Islet precursor cell (in vitro differentiated cells): ENCODE data around the gene KCND3.
"Not testable (repeated sequence)": the region's sequence is repeated elsewhere in the genome, so short reads cannot be mapped to it uniquely, and the experiment has no call there.

Experiments
- DNase-seq: peaks from one replicate; pipeline ENCODE4 v3.0.0-alpha.2; 2018

KCND3 gene

DNA sequence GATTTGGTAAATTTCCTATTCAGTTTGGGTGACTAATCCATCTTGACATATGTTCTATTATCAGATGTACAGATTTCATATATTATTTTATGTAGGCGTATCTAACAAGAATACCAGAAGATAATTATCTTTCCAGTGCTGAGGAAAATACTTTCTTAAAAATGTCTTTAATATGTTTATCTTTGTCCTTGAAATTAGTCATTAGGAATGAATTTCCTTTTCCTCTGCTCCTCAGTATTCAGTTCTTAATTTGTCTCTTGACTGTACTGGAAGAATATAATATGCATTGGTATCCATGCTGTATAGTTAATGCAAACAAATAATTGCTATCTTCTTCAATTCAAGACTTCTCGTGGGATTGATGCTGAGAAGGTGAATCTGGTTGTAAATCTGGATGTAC lies 227.1 kb downstream of the KCND3 start:
- no peak for DNase-seq

DNA sequence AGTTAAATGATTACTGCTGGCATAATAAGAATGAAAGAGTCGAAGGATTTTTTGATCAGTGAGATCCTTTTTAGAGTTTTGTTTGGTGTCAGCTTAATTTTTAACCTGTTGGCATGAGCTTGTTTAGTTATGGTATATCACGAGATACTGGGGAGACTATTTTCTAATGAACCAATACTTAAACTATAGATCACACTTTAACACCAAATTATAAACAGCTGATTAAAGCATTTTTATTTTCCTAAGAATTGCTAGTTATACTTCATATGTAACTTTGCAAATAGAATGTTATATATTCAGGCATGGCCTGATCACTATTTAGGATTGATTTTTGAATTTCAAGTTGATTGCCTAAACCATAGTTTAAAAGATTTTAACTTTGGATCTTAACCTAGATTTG lies 227.8 kb downstream of the KCND3 start:
- DNase-seq: no peak

DNA sequence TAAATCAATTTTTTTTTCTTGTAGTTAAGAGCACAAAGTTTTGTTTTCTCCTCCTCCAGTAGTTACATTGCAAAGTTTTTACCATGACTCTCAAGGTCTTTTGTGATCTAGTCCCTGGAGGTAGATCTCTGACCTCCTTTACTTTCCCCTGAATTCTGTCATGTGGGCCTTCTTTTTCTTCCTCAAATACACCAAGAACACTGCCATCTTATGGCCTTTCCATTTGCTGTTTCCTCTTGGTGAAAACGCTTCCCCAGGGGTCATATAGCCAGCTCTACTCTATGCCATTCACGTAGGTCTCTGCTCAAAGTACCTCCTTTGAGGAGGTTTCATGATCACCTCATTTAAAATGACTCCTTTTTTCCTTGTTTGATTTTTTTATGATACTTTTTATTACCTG lies 231.1 kb downstream of the KCND3 start:
- no peak for DNase-seq

DNA sequence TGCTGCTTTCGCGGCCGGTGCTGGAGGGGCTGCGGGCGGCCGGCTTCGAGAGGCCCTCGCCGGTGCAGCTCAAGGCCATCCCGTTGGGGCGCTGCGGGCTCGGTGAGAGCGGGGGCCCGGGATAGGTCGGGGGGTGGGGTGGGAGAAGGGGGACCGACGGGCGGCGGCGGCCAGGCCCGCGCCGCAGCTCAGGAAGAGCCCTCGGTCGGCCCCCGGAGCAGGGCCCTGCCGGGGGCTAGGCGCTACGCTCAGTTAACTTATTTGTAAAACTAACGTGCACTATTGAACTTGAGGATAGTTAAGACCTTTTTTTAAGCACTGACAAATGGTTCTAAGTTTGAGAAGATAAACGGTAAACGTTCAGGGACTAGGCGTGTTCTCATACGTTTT lies 233.3 kb downstream of the KCND3 start:
- no peak for DNase-seq

DNA sequence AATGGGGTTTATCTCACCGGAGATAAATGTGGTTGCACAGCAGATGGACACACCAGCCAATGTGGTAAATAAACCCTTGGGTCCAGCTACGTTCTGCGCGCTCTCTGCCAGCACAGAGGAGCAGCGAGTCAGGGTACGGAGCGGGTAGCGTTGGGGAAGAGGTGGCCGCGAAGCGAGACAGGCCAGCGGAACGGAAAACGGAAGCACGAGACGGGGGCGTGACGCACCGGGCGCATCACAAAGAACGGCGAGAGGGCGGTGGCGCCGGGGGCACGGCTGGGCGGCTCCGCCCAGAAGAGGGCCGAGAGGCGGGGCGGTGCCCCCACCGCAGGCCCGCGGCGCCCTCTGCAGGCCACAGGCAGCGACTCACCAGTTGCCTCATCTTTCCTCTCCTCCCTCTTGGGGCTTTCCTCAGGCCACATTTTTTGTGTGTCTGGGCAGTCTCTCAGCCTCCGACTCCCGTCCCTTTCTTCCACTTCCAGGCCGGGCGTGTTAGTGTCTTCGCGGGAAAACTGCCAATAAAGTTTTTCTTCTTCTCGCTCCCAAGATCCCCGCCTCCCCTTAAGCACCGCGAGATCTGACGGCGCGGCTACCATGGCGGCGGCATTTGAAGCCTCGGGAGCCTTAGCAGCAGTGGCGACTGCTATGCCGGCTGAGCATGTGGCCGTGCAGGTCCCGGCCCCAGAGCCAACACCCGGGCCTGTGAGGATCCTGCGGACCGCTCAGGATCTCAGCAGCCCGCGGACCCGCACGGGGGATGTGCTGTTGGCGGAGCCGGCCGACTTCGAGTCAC lies 233.9 kb downstream of the KCND3 start, which contains the start of gene DDX20:
TSS of gene DDX20 (plus strand) at position 571 of the 793 bp plus-strand sequence. CDS start at position 595, 24 bp downstream.
- peak; percentile 97 for DNase-seq

DNA sequence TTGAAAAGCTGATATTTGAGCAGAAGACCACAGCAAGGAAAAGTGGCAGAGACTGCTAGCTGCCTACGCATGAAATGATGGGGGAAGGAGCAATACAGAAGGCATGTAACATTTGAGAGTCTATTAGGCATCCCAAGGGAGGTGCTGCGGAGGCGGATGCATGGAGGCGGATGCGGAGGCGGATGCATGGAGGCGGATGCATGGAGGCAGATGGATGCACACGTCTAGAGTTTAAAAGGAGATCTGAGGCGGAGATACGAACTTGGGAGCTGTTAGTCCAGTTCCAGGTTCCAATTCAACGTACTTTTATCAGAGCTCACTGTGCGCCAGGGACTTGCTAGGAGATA lies 234.5 kb downstream of the KCND3 start:
- peak; percentile 81 for DNase-seq

DNA sequence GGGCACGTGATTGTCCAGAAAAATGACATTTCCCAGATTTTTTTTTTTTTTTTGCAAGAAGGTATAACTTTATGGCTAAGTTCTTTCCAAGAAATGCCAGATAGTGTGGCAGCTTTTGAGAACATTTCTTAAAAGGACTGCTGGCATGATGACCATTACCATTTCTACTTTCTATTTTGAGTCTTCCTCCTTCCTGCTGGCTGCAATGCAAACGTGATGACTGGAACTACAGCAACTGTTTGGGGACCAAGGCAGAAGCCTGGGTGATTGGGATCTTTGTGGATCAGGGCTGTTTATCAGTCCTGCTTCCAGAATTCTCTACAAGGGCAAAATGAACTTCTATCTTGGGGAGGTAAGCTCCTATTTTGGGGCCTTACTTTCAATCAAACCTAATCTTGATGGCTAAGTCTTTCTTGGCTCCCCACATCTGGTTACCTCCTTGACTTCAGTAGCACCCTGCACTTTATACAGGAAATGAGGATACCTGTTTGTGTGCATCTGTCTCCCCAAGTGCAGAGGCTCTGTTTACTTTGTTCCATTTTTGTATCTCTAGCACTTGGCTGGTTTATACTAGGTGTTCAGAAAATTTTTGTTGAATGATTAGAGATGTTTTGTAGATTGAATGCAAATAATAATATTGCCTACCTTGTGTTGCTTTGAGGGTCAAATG lies 237.4 kb downstream of the KCND3 start:
- DNase-seq: no peak

DNA sequence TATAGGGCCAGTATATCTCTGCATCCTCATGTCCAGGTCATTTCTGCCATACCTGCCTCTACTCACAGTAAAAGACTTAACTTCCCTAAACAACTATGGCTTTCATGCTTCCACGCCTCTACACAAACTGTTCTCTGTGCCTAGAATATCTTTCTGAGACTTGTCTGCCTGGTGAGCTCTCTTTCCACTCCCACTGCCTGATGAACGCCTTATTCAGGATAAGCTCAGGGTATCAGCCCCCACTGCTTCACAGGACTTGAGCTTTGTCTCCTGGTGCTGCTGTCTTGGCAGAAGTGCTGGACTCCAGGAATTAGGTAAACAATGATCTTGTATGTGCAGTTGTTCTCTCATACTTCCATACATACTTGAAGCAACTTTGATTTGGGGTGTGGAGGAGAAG lies 238.6 kb downstream of the KCND3 start:
- no peak for DNase-seq

DNA sequence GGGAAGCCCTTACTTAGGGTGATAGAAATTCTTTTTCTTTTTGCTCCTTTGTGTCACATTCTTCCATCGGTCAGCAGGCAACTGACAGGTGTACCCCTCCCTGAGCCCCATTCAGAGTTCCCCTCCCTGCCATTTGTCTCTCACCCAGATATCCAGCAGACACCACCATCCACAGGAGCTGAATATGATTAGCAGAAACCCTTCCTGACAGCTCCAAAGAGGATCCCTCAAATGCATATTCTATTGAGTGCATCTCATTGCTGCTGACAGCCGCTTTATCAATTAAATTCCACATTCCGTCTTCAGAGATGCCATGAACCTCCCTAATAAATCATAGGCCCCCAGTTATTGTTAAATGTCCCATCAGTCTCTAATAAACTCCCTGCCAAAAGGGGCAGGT lies 239.8 kb downstream of the KCND3 start:
- no peak for DNase-seq

DNA sequence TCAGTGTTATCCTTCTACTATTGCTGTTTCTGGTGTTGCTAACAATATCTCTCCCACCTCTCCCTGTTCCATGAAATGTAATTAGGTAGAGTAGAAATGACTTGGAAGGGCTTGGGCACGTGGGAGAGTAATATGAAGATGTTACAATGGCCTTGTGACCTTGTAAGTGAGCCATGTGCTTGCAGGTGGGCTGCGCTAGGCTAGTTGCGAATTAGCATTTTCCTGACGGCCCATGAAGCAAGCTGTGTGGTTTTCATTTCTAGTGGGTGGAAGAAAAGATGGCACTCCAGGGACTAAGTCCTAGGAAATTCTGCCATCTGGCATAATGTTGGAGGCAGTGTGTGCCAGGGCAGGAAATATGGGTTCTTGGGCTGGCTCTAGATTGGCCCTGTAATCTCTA lies 241.5 kb downstream of the KCND3 start:
- no peak for DNase-seq

DNA sequence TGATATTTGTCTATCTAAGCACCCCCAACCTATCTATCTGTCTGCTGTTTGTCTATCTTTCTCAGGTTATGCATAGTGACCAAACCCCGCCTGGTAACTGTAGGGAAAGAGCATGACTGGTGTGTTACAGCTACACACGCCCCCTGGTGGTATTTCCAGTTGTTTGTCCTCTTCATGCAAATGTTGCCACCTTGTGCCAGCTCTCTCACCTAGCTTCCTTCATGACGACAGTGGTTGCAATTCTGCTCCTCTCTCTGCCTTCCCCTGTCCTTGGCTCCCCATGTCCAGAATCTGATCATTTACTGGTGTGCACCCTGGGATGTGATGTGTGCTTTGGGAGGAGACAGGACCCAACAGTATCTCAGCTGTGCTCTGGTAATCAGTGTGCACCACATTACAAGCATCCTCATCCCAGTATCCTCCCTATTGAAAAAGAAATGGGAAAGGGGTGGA lies 242.2 kb downstream of the KCND3 start:
- peak; percentile 77 for DNase-seq

DNA sequence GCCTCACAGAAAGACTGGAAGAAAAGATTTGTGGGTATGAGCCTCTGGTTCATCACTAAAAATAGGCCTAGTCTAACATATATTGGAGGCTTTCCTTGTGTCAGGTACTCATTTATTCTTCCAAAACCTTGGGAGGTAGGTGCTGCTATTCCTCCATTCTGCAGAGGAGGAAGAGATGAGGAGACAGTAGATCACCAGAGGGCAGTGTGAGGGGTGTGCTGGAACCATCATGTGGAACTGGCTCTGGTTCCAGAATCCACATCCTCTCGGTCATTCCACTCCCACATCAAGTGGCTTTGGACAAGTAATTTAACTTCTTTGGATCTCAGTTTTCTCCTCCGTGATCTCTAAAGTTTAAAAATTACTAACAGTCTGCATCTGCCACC lies 242.9 kb downstream of the KCND3 start:
- DNase-seq: no peak

DNA sequence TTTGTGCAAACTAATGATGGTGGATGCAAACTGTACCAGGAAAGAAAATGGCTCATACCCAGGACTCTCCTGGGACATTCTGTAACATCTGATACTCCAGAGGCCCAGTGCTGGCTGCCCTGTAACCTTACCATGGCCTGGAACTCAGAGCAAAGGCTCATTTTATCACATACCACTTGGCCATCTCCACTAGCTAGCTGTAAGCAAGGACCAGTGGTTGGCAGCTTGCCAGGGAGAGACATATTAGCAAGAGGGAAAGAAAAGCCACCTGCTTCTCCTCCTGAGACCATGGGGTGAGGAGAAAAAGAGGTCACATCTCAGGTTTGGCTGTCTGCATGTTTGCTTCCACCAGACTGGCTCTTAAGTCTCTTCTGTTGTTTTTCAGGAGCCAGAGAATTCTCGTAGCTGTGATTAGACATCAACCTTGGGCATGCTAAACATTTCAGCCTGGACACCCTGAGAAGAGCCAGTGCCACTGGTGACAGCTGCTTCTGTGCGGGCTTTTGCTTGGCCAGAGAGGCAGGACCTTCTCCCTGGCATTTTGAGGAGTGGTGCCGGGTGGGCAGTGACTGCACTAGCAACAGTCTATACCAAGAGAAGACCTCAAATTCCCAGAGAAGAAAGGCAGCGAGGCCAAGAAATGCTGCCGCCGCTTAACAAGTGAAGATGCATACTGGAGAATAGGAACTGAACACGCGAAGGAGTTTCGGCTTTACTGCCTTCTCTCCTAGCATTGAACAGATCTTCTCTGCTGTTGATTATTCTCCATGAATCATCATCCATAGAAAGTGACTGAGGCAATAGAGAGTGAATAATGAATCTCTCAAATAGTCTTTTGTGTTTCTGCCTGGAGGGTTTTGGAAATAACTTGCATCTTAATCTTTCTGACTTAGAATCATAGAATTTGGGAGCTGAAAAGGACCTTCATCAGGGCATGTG lies 243.5 kb downstream of the KCND3 start:
- DNase-seq: no peak

DNA sequence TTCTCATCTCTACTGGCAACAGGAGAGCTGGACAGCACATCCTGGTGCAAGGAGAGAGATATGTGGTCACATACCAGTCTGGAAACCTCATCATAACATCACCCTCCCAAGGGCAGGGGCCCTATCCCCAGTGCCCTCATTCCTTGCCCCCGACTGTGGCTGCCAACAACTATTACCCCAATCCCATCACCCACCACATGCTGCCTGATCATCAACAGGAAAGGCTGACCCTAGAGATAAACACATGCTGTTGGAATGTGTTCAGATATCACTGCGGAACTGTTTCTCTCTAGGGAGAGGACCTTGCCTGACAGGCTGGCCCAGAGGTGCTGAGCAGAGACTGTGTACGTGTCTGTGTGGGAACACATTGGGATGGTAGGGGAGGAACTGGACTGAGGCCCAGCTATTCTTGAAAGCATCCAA lies 245.8 kb downstream of the KCND3 start:
- DNase-seq: no peak

DNA sequence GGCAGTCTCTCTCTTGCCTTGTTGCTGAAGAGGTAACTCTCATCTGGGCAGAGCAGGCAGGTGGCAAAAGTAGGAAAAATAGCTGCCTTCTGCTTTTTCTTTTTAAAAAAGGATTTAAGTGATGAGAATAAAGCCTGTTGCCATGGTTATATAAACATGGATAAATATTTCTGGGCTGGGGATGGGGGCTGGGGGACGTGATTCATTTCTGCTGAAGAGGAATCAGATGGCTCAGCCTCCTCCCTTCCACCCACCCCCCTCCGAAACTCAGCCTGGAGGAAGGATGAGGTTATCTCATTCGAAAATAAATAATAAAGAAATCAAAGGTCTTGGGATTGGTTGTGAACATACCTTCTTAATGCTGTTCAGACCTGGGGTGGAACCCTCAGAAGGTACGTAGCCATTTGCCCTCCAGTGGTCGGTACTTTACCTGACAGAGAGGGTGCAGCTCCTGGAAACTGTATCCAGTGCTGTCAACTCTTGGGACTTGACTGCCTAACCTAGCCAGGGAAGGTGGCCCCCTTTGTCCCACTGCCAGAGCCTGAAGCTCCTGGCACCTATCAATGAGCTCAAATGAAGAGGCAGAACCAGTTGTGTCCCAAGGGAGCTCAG lies 246.4 kb downstream of the KCND3 start:
- no peak for DNase-seq

DNA sequence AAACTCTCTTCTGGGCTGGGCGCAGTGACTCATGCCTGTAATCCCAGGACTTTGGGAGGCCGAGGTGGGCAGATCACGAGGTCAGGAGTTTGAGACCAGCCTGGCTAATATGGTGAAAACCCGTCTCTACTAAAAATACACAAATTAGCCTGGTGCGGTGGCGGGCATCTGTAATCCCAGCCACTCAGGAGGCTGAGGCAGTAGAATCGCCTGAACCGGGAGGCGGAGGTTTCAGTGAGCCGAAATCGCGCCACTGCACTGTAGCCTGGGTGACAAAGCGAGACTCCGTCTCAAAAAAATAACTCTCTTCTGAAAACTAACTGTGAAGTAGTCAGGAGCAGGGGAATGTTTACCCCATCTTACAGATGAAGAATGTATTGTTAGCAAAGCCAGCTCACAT lies 247.2 kb downstream of the KCND3 start:
- not testable (repeated sequence) for DNase-seq

DNA sequence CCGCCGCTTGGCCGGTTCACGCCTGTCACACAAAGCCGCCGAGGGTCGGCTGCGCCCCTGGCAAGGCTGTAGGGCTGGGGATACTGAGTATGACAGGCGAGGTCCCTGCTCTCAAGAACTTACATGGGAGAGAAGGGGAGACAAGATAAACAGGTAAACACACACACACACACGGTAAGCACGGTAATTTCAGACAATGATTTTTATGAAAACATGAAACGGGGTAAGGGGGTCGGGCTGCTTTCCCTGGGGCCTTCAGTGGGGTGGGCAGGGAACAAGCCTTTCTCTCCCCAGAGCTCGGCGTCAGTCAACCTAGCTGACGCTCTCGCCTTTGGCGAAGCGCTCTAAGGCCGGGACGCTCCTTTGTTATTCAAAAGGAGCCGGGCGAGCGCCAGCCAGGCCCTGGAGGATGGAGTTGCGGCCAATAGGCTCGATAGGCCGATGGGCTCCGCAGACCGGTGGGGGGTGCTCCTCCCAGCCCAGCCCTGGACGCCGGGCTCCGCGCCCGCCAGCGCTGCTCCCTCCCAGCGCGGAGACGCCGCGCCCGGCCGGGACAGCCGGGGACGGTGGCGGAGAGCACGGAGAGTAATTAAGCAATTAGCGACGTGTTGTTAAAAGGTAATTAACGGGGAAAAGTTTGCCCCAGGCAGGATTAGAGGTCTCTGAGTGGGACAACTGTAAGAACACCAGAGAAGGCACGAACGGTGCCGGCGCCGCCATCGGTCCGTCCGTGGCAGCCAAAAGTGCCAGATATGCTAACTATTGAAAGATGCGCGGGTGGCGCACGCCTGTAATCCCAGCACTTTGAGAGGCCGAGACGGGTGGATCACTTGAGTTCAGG lies 249.3 kb downstream of the KCND3 start:
- peak; percentile 85 for DNase-seq

DNA sequence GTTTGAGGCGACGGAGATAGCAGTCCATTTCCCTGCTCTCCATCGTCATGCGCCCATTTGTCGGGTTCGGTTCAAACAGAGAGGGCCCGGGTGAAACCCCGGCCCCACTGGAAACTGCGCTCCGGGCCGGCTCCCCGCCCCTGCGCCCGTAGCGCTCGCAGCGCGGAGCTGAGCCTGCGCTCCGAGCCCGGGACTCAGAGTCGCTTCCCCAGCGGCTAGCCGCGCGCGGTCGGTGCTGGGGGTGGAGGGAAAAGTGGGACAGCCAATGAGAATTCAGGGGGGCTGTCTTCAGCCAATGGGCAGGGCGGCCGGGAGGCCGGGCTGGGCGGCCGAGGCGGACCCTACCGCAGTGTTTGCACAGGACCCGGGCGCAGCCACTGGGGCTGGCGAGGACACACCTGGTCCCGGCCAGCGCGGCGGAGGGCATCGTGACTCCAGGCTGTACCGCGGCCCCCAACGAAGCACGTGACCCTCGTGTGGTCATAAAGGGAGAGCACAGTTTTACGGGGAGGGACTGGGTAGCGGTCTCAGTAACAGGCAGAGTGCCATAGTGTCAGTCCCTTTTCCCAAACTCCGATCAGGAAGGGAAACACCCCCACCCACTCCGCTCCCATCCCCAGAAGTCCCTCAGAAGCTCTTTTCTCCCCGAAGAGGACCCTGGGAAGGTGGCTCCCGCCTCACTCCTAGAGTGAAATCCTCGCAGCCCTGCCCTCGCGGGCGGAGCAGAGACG lies 250.1 kb downstream of the KCND3 start, which contains the start of gene INKA2:
TSS of gene INKA2 (minus strand) at position 202 of the 731 bp plus-strand sequence. CDS start at position 49, 153 bp downstream.
- peak; percentile 92 for DNase-seq

DNA sequence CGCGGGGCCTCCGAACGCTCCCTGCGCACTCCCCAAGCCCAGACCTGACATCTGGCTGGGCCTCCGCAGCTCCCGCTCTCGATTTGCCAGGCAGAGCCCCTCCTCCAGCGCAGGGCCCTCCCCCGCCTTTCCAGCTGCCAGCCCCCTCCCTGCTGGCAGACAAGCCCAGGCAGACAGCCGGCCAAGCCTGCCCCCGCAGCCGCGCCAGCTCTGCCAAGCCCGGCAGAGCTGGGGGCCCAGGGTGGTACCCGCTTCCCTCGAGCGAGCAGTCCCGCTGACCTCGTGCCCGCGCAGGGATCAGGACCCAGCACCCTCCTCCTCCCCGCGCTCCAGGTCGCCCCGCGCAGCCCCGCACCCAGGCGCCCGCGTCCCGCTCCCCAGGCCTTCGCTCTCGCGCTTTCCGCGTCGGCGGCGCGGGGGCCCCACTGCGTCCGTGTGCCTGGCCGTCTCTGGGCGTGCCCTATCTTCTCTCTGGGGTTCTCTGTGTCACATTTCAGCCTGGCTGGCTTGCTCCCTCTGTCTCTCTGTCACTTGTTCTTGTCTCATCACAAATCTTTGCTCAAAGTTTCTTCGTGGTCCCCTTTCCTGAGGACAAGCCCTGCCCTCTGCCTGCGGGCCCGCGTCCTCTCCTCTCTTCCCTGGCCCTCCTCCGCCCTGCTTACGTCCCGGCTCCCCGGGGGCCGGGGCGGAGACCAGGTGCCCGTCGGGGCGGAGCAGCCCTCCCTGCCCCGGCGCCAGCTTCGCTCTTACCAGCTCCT lies 250.9 kb downstream of the KCND3 start:
- DNase-seq: peak; percentile 85

DNA sequence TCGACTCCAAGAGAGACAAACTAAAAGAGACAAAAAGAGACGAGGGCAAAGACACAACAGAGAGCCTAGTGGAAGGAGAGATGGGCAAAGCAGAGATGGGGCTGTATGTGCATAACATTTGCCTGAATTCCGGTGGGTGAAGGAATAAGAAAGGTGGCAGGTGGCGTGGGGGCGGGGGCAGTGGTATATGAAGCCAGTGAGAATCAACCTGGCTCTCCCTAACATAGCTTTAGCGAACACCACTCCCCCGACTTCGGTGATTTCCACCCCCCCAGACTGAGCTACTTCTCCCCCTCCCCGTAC lies 251.4 kb downstream of the KCND3 start:
- DNase-seq: no peak
